Erythroblast (primary cell): Measurements from ENCODE around the gene AHNAK2.

Experiments
- GATA1 ChIP-seq: IDR thresholded peaks from 2 replicates; pipeline ENCODE4 v1.6.1; 2011; ENCODE audit warnings: low read depth, mild to moderate bottlenecking, control low read depth, low read length, moderate library complexity
- POLR2A ChIP-seq: IDR thresholded peaks from 2 replicates; pipeline ENCODE4 v1.6.1; 2011; ENCODE audit warnings: mild to moderate bottlenecking, low read length

- no peak for TF ChIP-seq POLR2A
- no peak for TF ChIP-seq GATA1
Measured at GRCh38 chr14:105026802-105027563, 48.8 kb upstream of the AHNAK2 start.
